Femur (tissue), 1 donor: ENCODE measurements around the gene CHMP2A.
A peak's percentile ranks its signal among the peaks of the same experiment; 100 is the strongest.

Source experiments
- DNase-seq: peaks from one replicate; pipeline ENCODE4 v3.0.0-alpha.2; 2017

The CHMP2A gene

DNA sequence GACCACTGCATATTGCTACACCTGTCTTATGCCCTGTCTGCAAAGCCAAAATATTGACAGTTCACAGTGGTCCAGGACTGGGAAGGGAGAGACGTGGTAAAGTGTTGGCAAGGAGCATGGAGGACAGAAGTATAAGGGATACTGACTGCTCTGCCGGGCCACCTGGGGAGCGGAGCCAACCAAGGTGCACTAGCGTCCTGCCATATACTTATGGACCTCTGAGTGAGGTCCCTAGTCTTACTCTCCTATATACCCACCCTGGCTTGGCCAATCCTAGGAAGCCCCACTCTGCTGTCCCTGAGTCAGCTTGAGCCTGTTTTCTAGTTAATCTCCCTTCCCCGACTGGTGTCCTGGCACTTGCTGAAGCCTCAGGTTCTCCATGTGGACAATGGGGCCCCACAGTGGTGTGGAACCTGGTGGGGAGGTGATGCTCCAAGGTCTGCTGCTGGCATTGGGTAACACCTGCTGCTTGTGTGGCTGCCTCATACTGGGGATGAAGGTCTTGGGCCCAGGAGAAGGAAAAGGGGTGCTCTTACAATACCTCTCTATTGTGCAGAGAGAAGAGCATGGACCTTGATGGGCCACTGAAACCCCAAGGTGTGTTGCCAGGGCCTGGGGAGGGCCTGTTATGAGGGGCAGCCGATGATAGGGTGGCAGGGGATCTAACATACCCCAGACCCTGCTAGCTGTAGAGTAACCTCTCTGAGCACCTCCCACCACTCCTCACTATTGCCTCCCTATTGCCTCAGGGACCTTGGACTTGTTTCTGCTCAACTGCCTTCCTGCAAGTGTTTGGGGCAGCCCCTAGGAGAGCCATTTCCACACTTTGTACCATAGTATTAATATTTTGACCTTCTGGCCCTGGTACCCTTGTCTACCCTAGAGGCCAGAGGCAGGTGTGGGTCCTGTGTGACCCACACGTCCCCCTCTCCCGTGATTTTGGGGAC, 17.8 kb downstream of the CHMP2A start:
- no peak for DNase-seq

DNA sequence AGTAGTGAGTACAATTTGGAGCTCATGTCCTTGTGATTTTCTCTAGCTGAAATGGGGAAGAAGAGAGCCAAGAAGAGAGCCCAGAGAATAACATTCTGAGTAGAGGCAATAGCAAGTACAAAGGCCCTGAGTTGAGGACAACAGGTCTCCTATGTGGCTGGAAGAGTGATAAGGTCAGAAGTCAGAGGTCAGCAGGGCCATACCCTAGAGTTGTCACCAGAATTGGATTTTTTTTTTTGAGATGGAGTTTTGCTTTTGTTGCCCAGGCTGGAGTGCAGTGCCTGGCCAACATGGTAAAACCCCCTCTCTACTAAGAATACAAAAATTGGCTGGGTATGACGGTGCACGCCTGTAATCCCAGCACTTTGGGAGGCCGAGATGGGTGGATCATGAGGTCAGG, 19.0 kb downstream of the CHMP2A start:
- no peak for DNase-seq

DNA sequence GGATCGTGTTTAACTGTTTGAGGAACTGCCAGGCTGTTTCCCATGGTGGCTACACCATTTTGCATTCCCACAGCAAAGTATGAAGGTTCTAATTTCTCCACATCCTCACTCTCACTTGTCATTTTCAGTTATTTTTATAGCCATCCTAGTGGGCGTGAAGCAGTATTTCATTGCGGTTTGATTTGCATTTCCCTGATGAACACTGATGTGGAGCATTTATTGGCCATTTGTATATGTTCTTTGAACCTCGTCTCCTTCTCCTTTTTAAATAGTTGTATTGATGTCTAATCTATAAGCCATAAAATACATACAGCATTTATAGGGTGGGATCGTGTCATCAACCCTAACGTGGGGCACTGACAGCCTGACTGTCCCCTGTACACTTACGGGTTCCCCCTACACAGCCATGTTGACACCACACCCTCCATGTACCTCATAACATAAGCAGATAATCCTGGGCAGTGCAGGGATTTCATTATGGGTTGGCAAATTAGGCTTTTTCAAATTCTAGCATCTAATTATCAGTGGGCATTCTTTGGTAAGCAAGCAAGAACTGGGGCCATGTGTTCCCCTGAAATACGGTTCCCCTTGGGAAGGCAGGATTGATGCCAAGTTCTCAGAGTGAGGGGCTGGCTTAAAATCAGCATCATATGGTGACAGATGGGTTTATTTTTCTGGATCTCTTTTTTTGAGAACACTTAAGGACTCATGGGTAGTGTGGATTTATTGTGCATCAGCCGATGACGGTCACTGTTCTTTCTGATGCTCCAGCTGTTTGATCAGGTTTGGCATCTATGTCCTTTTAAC, 23.7 kb downstream of the CHMP2A start:
- DNase-seq: no peak

DNA sequence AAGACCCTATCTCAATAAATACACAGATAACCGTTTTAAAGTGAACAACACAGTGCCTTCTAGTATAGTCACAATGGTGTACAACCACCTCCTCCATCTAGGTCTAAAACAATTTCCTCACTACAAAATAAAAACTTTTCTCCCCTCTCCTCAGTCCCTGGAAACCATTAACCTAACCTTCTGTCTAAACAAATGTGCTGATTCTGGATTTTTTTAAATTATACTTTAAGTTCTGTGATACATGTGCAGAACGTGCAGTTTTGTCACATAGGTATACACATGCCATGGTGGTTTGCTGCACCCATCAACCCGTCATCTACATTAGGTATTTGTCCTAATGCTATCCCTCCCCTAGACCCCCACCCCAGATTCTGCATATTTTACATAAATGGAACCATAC, 25.5 kb downstream of the CHMP2A start:
- DNase-seq: no peak

DNA sequence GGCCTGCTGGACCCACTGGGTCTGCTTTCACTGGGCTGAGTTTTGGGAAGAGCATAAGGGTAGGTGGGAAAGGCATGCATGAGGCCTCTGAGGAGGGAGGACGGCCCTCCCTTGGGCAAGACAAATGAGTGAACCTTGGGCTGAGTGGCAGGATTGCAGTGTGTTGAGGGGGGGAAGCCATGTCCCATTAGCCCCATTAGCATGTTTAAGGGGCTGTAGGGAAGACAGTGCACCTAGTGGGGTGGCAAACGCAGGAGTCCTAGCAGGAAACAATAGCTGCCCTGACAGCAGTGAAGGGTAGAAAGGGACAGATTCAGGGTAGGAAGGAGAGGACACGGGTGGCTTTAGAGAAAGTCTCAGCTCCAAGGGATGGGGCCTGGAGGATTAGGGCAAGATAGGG, 32.2 kb downstream of the CHMP2A start:
- DNase-seq: no peak

DNA sequence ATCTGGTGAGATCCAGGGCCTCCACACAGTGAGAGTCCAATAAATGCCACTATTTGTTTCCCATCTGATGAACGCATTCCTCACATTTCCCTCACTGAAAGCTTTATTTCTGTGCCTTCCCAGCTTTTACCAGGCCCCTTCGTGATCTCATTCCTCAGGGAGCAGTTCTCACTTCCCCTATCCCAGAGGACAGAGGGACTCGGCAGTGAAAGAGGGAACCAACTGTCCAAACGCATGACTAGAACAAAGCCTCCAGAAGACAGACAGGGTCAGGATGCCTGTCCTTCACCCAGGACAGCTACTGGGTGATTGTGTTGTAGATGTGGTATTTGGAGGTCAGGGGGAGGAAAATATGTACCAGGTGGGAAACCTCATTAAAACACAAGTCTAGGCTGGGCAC, 33.3 kb downstream of the CHMP2A start:
- no peak for DNase-seq

DNA sequence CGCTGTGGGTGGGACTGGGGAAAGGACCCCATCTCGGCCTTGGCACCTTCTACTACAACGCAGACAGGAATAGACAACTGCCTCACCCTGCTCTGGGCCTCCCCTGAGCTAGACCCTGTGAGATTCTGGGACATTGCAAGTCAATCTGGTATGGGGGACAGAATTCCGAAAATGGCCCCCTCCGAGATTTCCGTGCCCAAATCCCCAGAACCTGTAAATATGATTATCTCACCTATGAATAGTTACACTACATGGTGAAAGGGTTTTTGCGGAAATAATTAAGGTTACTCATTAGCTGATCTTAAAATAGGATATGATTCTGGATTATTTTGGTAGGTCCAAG, 34.7 kb downstream of the CHMP2A start:
- DNase-seq: no peak

DNA sequence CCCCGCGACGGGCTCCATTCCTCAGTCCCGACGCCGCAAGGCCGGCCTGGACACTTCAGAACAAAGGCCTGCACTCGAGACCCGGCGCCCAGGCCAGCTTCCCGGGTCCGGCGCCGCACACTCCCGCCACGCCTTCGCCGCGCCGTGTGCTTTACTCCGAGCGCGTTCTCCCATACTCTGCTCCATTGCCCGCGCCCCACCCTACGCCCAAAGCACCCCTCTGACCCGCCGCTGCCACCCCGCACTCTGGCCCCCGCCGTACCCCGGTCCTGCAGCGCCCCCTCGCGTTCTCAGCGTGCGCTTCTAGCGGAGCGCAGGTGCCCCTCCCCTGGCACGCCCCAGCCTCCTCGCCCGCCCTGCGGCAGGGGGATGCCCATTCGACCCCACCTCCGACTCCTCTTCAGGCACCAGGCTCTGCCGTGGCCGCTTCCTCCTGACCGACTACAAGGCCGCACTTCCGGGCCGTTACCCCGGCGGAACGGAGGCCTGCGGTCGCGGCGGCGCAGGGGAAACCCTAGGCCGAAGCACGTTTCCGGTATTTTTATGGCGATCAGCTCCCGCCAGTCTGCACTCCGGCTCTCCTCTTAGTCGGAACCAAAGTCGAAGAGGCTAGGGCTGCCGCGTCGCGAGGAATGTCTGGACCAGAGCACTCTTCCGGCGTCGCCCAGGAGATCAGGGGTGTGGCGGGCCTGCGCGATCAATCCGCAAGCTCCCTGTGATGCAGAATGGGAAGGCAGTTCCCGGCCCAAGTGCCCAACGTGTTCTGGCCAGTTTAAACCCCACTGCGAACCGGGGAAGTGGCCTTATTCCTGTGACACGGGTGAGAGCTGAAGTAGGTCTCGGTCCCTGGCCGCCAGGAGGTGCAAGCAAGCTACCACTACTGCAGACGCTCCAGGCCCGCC, 35.3 kb downstream of the CHMP2A start, which contains the start of gene ZBTB45:
TSS of gene ZBTB45 (minus strand) at position 456 of the 902 bp plus-strand sequence. CDS start 2,137 bp downstream, outside the sequence.
- DNase-seq: peak; percentile 97

DNA sequence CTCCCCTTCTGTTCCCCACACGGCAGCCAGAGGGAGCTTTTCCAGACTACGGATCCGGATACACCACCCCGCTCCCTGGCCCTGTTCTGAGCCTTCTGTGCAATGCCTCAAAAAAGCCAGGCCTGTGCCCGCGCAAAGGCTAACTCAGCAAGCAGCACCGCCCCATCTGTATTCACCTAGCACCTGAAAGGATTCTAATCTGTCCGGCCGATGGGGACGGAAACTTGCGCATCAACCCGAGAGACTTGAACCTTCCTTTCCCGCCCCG, 35.9 kb downstream of the CHMP2A start:
- peak; percentile 76 for DNase-seq

DNA sequence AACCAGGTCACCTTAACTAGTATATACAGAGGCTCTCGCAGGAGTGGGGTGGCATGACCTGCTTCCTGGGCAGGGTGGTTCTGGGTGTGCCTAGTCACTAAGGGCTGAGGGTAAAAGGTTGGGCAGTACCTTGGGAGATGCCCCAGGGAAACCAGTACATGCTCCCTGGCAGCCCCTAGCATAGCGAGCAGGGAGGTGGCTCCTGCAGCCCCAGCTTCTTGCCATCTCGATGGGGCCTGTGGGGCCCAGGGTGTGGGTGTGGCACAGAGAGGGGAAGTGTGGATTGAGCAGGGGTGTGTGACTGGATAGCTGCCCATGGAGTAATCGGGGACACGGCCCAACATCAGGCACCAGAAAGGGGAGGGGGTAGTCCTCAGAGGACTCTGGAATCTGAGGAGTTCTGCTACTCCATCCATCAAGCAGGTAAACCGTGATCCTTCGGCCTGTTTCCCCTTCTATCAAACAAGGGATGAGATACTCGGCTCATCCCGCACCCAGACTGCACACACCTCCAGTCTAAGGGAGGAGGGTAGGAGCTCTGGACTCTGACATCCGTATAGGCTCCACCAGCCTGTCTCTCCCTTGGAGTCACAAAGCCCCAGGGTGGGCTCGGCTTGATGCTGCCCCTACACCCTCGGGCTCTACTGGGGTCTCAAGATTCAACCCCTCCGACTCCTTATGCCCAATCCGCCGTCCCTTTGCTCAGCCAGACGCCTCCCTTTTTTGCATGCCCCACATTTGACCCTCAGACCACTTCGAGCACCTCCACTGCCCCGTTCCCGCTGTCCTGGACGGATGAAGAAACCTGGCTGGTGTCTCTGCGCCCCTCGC, 36.4 kb downstream of the CHMP2A start:
- peak; percentile 36 for DNase-seq

DNA sequence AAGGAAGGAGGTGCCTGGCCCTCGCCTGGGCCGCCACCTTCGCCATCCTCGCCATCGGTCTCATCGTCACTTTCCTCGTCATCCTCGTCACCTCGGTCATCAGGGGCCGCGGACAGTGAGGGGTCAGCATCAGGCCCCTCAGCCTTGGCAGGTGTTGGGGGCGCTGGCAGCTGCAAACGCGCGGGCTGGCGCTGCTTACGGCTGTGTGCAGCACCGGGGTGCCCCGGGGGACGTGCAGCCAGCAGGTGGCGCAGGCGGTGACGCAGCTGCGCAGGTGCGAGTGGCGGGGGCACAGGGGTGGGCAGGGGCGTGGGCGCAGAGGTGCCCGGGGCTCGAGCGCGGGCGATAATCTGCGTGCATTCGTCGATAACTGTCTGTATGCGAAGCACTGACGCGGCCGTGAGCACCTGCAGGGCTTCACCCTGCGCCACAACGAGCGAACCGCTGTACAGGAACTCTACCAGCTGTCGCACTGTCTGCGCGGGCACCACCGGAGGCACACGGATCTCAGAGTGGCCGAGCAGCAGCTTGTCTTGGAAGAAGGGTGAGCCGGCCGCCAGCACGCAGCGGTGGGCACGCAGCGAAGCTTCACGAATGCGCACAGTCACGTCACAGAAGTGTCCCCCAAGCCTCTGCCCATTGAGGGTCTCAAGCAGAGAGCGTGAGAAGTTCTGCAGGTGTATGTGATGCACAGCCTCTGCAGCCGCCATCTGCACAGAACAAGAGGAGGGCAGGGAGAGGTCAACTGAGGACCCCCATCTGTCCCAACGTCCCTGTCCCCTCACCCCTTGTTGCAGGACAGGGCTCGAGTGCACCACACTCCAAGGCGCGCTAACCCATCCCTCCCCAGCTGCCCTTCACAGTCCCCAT, 37.7 kb downstream of the CHMP2A start:
- DNase-seq: no peak

DNA sequence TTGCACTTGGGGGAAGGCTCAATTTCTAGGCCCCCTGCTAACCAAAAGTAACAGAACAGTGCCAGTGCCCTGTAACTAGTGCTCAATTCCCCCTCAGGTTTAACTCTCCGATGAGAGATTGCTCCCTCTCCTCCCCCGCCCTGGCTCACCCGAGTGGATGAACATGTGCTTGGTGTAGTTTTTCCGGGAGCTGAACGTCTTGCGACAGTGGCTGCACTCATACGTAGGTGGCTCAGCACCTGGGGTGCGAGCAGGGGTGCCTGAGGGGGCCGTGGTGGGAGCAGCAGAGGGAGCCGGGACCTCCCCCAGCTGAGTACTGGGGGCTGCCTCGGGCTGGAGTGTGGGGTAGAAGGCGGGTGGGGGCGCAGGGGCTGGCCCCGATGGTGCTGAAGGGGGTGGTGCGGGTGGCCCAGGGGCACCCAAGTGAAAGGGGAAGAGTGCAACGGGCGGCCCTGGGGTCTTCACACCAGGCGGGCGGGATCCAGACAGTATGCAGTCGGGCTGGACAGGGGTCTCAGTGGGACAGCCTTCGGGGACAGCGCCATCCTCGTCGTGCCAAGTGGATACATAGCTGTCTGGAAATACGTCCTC, 38.6 kb downstream of the CHMP2A start:
- DNase-seq: no peak

DNA sequence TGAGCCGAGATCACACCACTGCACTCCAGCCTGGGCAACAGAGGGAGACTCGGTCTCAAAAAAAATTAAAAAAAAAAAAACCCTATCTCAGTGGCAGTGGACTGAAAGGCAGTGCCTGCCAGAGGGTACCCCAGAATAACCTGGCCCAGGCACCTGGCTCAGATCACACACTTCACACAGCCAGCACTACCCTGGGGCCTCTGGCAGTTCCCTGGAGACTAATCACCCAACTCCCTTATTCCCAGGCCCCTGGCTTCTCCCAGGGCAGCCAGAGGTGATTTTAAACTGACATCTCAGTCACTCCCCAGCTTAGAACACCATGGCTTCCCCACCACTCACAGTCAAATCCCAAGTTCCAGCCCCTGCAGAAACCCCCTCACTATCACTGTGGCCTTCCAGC, 39.6 kb downstream of the CHMP2A start:
- no peak for DNase-seq

DNA sequence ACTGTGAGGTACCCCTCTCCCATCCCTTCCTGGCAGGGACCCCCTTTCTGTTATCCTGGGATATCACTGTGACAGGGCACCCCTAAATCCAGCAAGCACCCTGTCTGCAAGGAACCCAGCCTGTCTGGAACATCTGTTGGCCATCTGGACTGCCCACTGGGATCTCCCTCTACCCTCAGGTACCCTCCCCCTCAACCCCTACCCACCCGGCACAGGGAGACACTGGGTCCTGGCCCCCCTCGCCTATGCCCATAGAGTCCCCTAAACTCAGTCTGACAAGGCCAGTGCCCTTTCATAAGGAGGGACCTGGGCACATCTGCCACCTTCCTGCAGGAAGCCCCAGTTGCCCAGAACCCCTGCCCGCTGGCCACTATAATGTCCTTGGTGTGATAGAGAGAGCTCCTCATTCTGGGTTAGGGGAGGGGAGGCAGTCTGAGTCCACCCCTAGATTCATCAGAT, 40.3 kb downstream of the CHMP2A start:
- no peak for DNase-seq

DNA sequence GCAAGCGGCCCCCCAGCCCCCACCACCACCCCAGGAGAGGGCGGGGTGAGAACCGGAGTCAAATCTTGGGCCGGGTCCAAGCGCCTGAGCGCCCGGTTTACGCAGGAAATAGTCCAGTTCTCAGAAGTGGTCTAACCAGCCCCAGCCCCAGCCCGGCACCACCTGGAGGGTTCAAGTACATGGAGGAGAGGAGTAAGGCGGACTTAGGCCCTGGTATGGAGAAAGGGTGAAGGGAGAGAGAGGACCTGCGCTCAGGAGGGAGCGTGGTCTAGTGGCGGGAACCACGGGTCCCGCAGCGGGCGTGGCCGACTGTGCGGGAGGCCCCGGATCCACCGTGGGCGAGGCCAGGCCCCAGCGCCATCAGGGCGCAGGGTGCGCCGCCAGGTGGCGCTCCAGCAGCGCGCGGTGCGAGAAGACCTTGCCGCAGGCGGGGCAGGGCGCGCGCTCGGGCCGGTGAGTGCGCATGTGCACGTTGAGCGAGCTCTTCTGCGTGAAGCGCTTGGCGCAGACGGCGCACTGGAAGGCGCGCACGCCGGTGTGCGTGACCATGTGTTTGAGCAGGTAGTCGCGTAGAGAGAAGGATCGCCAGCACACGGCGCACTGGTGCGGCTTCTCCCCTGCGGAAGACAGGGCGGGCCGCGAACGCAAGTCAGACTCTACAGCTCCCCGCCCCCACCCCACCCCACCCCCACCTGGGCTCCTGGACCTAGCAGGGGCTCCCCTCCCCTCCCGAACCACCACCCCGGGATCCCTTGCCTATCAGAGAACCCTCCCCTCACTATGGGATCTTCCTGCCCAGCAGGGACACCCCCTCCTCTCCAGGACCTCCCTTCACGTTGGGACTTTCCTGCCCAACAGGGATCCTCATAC, 41.0 kb downstream of the CHMP2A start:
- DNase-seq: peak; percentile 91

DNA sequence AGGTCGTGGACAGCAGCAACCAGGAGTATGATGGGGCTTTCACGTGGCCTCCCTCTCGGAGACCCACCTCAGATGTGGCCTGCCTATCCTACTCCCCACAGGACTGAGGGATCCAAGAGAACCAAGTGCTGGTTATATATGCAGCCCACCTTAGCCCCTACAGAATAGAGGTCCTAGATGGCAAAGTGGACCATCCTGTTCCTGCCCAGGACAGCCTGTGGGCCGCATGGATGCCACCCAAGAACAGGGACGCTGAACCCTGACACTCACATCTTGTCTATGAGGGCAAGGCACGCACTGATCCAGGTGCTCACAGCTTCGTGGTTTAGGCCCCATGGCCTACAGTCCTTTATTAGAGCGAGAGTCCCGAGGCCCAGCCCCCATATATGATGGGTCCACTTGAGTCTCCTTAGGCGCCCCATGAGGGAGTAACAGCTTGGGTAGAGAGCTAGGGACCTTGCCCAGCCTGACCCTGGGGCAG, 41.7 kb downstream of the CHMP2A start:
- no peak for DNase-seq

DNA sequence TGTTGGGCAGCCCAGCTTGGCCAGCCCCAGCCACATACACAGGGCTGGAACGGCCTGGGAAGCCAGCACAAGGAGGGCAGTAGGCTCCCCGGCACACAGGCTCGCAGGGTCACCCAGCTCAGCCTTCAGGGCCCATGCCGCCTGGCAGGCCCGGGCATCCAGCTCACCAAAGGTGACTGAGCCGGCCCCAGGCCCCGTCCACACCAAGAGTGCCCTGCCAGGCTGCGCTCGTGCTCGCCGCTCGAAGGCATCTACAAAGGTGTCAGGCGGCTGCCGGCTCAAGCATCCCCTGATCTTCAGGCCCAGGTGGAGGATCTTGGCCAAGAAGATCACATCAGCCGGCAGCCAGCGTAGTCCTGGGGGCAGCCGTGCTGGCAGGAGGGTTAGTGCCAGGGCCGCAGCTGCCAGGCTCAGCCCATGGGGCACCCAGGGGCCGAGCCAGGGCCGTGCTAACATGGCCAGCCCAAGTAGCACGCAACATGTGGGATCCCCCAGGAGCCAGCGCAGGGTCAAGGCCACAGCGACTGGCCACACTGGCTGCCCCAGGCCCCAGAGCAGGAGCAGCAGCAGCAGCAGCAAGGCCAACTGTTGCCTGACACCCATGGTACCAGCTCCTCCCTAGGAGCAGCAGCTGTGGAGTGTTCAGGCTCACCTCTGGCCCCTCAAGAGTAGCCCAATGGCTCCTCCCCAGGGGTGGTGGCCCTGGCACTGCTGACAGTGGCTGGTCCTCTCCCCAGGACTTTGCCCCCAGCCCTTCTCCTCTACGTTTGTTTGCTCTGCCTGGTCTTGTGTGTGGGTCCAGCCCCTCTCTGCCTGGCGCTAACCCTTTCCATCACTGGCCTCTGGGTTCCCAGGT, 43.3 kb downstream of the CHMP2A start, which contains the start of gene SLC27A5:
TSS of gene SLC27A5 (minus strand) at position 640 of the 856 bp plus-strand sequence. CDS start at position 603, 37 bp downstream.
- no peak for DNase-seq
